HL-60 (cell line): ENCODE data around the gene IGF2BP3.

Experiments used
- CTCF ChIP-seq: IDR thresholded peaks from one replicate; pipeline ENCODE4 v1.5.1; 2011; ENCODE audit warnings: low read length, control low read depth, inconsistent platforms; ENCODE audit not compliant: insufficient read depth
- GABPA ChIP-seq: IDR thresholded peaks from 2 replicates; pipeline ENCODE4 v1.6.1; 2012; ENCODE audit warnings: low read depth
- POLR2AphosphoS5 ChIP-seq: IDR thresholded peaks from 2 replicates; pipeline ENCODE4 v1.6.1; 2012; ENCODE audit warnings: low read depth
- TF ChIP-seq, protein P1 (sequence below): IDR thresholded peaks from 2 replicates; pipeline ENCODE4 v1.6.1; 2012; ENCODE audit warnings: low read depth; ENCODE audit not compliant: insufficient replicate concordance

GRCh38 chr7:23380556-23380955 is 89.7 kb downstream of the IGF2BP3 start:
- no peak for TF ChIP-seq CTCF
- TF ChIP-seq, protein P1, sequence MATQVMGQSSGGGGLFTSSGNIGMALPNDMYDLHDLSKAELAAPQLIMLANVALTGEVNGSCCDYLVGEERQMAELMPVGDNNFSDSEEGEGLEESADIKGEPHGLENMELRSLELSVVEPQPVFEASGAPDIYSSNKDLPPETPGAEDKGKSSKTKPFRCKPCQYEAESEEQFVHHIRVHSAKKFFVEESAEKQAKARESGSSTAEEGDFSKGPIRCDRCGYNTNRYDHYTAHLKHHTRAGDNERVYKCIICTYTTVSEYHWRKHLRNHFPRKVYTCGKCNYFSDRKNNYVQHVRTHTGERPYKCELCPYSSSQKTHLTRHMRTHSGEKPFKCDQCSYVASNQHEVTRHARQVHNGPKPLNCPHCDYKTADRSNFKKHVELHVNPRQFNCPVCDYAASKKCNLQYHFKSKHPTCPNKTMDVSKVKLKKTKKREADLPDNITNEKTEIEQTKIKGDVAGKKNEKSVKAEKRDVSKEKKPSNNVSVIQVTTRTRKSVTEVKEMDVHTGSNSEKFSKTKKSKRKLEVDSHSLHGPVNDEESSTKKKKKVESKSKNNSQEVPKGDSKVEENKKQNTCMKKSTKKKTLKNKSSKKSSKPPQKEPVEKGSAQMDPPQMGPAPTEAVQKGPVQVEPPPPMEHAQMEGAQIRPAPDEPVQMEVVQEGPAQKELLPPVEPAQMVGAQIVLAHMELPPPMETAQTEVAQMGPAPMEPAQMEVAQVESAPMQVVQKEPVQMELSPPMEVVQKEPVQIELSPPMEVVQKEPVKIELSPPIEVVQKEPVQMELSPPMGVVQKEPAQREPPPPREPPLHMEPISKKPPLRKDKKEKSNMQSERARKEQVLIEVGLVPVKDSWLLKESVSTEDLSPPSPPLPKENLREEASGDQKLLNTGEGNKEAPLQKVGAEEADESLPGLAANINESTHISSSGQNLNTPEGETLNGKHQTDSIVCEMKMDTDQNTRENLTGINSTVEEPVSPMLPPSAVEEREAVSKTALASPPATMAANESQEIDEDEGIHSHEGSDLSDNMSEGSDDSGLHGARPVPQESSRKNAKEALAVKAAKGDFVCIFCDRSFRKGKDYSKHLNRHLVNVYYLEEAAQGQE: no peak
- TF ChIP-seq POLR2AphosphoS5: no peak
- TF ChIP-seq GABPA: no peak
